Measurements from ENCODE around the gene PPIB. TPM values are rescaled to one million over a fixed set of nuclear protein-coding genes. Genes with fewer than 3 reads are reported as not detected.

PPIB gene
- polyA plus RNA-seq, 1 donor (not counting 4 experiments of a cell fraction or from before 2014, with no cell fraction given), result 544 TPM

- Histone ChIP-seq H2AFZ (ENCODE audit: control insufficient read depth, low read length) (no peak overlapping the region), H3K36me3 (ENCODE audit: control insufficient read depth in 2 of 2, extremely low read depth in 1 of 2, insufficient read depth in 2 of 2, low read length in 2 of 2) (peaks cover 28 to 37% of the 10 kb centered on the region in 2 experiments), H3K4me3 (ENCODE audit: control insufficient read depth in 2 of 3, extremely low read depth in 1 of 3, insufficient read depth in 2 of 3, low read depth in 1 of 3, low read length in 3 of 3) (no peak overlapping the region), H3K79me2 (ENCODE audit: control insufficient read depth, insufficient read depth, low read length) (no peaks in the 10 kb centered on the region), H3K27ac (ENCODE audit: control insufficient read depth, insufficient read depth, low read length) (no peak overlapping the region), H3K4me2 (ENCODE audit: control insufficient read depth, extremely low read depth, insufficient read depth, low read depth, low read length) (no peak overlapping the region), H3K4me1 (ENCODE audit: control insufficient read depth, extremely low read depth, insufficient read depth, low read length) (no peaks in the 10 kb centered on the region), H3K9me1 (ENCODE audit: control insufficient read depth, extremely low read depth, insufficient read depth, low read length) (no peaks in the 10 kb centered on the region), H3K9ac (ENCODE audit: control insufficient read depth, extremely low read depth, insufficient read depth, low read length) (no peak overlapping the region), H3K9me3 (ENCODE audit: control insufficient read depth, low read depth, low read length) (no peaks in the 10 kb centered on the region), H4K20me1 (ENCODE audit: control insufficient read depth, extremely low read depth, insufficient read depth, low read length) (no peaks in the 10 kb centered on the region), H3K27me3 (ENCODE audit: control insufficient read depth, extremely low read depth, insufficient read depth, low read length) (no peaks in the 10 kb centered on the region)
- FAIRE-seq (no peak), DNase-seq (ENCODE audit: low read depth, low spot score) (no peak)
- dilution Hi-C loops (cut with MboI; ENCODE audit: extremely low pct_ligation_motif_present, low sequenced_read_pairs), result no loop called here
- TF ChIP-seq, protein P1, sequence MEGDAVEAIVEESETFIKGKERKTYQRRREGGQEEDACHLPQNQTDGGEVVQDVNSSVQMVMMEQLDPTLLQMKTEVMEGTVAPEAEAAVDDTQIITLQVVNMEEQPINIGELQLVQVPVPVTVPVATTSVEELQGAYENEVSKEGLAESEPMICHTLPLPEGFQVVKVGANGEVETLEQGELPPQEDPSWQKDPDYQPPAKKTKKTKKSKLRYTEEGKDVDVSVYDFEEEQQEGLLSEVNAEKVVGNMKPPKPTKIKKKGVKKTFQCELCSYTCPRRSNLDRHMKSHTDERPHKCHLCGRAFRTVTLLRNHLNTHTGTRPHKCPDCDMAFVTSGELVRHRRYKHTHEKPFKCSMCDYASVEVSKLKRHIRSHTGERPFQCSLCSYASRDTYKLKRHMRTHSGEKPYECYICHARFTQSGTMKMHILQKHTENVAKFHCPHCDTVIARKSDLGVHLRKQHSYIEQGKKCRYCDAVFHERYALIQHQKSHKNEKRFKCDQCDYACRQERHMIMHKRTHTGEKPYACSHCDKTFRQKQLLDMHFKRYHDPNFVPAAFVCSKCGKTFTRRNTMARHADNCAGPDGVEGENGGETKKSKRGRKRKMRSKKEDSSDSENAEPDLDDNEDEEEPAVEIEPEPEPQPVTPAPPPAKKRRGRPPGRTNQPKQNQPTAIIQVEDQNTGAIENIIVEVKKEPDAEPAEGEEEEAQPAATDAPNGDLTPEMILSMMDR (optimal IDR thresholded peaks at IDR 0.05 in 1 of 3, IDR thresholded peaks at IDR 0.05 in 1 of 3, conservative IDR thresholded peaks at IDR 0.05 in 1 of 3; ENCODE audit: extremely low read depth in 1 of 3, insufficient read depth in 2 of 3, low read length in 3 of 3), result no peak
- no peak for TF ChIP-seq EZH2 (IDR thresholded peaks at IDR 0.05; ENCODE audit: low read length)
These were observed 36.8 kb downstream of the PPIB start for GRCh38 chr15:64125978-64126377.

GRCh38 chr15:64122936-64123351, 39.9 kb downstream of the PPIB start:
- H3K27ac ChIP-seq (ENCODE audit: control insufficient read depth, insufficient read depth, low read length), result no peak overlapping the region
- H2AFZ ChIP-seq (ENCODE audit: control insufficient read depth, low read length), result no peak overlapping the region
- no peaks in the 10 kb centered on the region for H3K27me3 ChIP-seq (ENCODE audit: control insufficient read depth, extremely low read depth, insufficient read depth, low read length)
- H3K4me2 ChIP-seq (ENCODE audit: control insufficient read depth, extremely low read depth, insufficient read depth, low read depth, low read length), result no peak overlapping the region
- H3K4me3 ChIP-seq (ENCODE audit: control insufficient read depth in 2 of 3, extremely low read depth in 1 of 3, insufficient read depth in 2 of 3, low read depth in 1 of 3, low read length in 3 of 3), result no peak overlapping the region
- dilution Hi-C loops (cut with MboI; ENCODE audit: extremely low pct_ligation_motif_present, low sequenced_read_pairs), result no loop called here
- no peak for TF ChIP-seq EZH2 (IDR thresholded peaks at IDR 0.05; ENCODE audit: low read length)
- TF ChIP-seq, protein P1 (optimal IDR thresholded peaks at IDR 0.05 in 1 of 3, IDR thresholded peaks at IDR 0.05 in 1 of 3, conservative IDR thresholded peaks at IDR 0.05 in 1 of 3; ENCODE audit: extremely low read depth in 1 of 3, insufficient read depth in 2 of 3, low read length in 3 of 3), result no peak
- no peaks in the 10 kb centered on the region for H3K79me2 ChIP-seq (ENCODE audit: control insufficient read depth, insufficient read depth, low read length)
- H3K4me1 ChIP-seq (ENCODE audit: control insufficient read depth, extremely low read depth, insufficient read depth, low read length), result no peaks in the 10 kb centered on the region
- FAIRE-seq (no peak), DNase-seq (ENCODE audit: low read depth, low spot score) (no peak)
- H3K9ac ChIP-seq (ENCODE audit: control insufficient read depth, extremely low read depth, insufficient read depth, low read length), result no peak overlapping the region
- H3K36me3 ChIP-seq (ENCODE audit: control insufficient read depth in 2 of 2, extremely low read depth in 1 of 2, insufficient read depth in 2 of 2, low read length in 2 of 2), result peaks cover 25 to 32% of the 10 kb centered on the region in 2 experiments
- no peaks in the 10 kb centered on the region for H3K9me3 ChIP-seq (ENCODE audit: control insufficient read depth, low read depth, low read length)
- no peaks in the 10 kb centered on the region for H3K9me1 ChIP-seq (ENCODE audit: control insufficient read depth, extremely low read depth, insufficient read depth, low read length)
- no peaks in the 10 kb centered on the region for H4K20me1 ChIP-seq (ENCODE audit: control insufficient read depth, extremely low read depth, insufficient read depth, low read length)
